ENCODE results near the gene FFAR4. TPM values are rescaled to one million over a fixed set of nuclear protein-coding genes. Genes with fewer than 3 reads are reported as not detected.

Gene FFAR4
- total and polyA plus RNA-seq, 2 of the 8 experiments (the other 6 are each of a cell fraction or from before 2014, with no cell fraction given), result not detected

GRCh38 chr10:93628858-93629257 is 62.4 kb downstream of the FFAR4 start:
- H3K9me3 ChIP-seq (ENCODE audit: insufficient read depth in 2 of 2, low read depth in 1 of 2, low read length in 1 of 2), result no peaks in the 10 kb centered on the region
- H3K4me2 ChIP-seq (ENCODE audit: insufficient read depth in 1 of 2, low read depth in 2 of 2, low read length in 2 of 2), result no peak overlapping the region
- no peak overlapping the region for H2BK120ac ChIP-seq (replicated peaks; ENCODE audit: low read depth, low read length)
- no peak overlapping the region for H2BK20ac ChIP-seq (ENCODE audit: low read length)
- TF ChIP-seq SAP30 (IDR thresholded peaks at IDR 0.05; ENCODE audit: insufficient read depth, insufficient replicate concordance, low read length), result no peak
- TF ChIP-seq YY1 (IDR thresholded peaks at IDR 0.05; ENCODE audit: low read depth, low read length), result 0 out of 2 replicates have a peak, but pooled peaks have one; percentile 32
- no peak overlapping the region for H2BK15ac ChIP-seq (ENCODE audit: low read length)
- no peak overlapping the region for H3K14ac ChIP-seq (ENCODE audit: insufficient read length)
- no peaks in the 10 kb centered on the region for H4K20me1 ChIP-seq (replicated peaks in 1 of 2; ENCODE audit: control insufficient read depth in 1 of 2, insufficient read depth in 2 of 2, low read length in 2 of 2)
- no peak overlapping the region for H3K56ac ChIP-seq (replicated peaks; ENCODE audit: insufficient read length, low read depth, low read length)
- H4K8ac ChIP-seq (ENCODE audit: extremely low read depth, insufficient read depth, low read length), result no peak overlapping the region
- no peaks in the 10 kb centered on the region for H3K27me3 ChIP-seq (replicated peaks in 1 of 4; ENCODE audit: control insufficient read depth in 3 of 4, extremely low read depth in 1 of 4, insufficient read depth in 3 of 4, low read length in 3 of 4)
- no peak overlapping the region for H4K91ac ChIP-seq (replicated peaks; ENCODE audit: insufficient read length, low read length)
- H3K9ac ChIP-seq (replicated peaks in 1 of 4; ENCODE audit: extremely low read depth in 1 of 4, low read depth in 3 of 4, low read length in 3 of 4), result no peak overlapping the region
- H2AK5ac ChIP-seq (ENCODE audit: low read depth, low read length), result no peak overlapping the region
- peak overlapping the region; percentile 34; the same call in 1 of the 2 replicates for H2AFZ ChIP-seq (ENCODE audit: low read length)
- H3K4me1 ChIP-seq (replicated peaks in 1 of 4; ENCODE audit: control insufficient read depth in 3 of 4, insufficient read depth in 4 of 4, low read length in 3 of 4), result peaks cover 0 to 2% (median 0%) of the 10 kb centered on the region in 4 experiments; a peak in 1 of 7 replicates
- no peak overlapping the region for H4K5ac ChIP-seq (ENCODE audit: insufficient read length, low read depth, low read length)
- no peak overlapping the region for H3K23ac ChIP-seq (ENCODE audit: insufficient read length)
- no peak overlapping the region for H3K4ac ChIP-seq (replicated peaks; ENCODE audit: insufficient read length, low read depth, low read length)
- POLR2A ChIA-PET (ENCODE audit: partially characterized antibody), result no interaction called here
- whole genome bisulfite sequencing, 2 experiments (ENCODE audit: extremely low coverage in 1 of 2, insufficient coverage in 1 of 2, insufficient read length in 1 of 2, insufficient replicate concordance in 2 of 2, low coverage in 1 of 2, low lambda C conversion rate in 2 of 2, missing lambda C conversion rate in 1 of 2), result 72% methylated on average over 4 of the region's 4 CpGs; no CpG with 5 or more reads in 1 of the 2 experiments
- FAIRE-seq (no peak), DNase-seq (ENCODE audit: low read depth in 1 of 2, low spot score in 2 of 2) (no peak)
- no peaks in the 10 kb centered on the region for H3K23me2 ChIP-seq (ENCODE audit: low read depth, low read length)
- no peak overlapping the region for H2BK12ac ChIP-seq (ENCODE audit: low read depth, low read length)
- no peak overlapping the region; the same call in 1 of the 2 replicates for H3K27ac ChIP-seq (ENCODE audit: low read depth, low read length)
- H2BK5ac ChIP-seq (ENCODE audit: low read depth, low read length), result no peak overlapping the region
- no peaks in the 10 kb centered on the region for H3K79me1 ChIP-seq (ENCODE audit: low read depth, low read length)
- no peaks in the 10 kb centered on the region for H3K36me3 ChIP-seq (ENCODE audit: control insufficient read depth in 2 of 4, insufficient read depth in 4 of 4, low read length in 3 of 4)
- no peak overlapping the region for H3K4me3 ChIP-seq (ENCODE audit: extremely low read depth in 1 of 4, insufficient read depth in 2 of 4, low read depth in 3 of 4, low read length in 4 of 4)
- no peaks in the 10 kb centered on the region for H3K79me2 ChIP-seq (ENCODE audit: control insufficient read depth in 1 of 2, insufficient read depth in 2 of 2, low read length in 2 of 2)
- H3K18ac ChIP-seq (ENCODE audit: extremely low read depth, low read length), result no peak overlapping the region
- CTCF ChIA-PET (ENCODE audit: partially characterized antibody), result interaction anchor here (1.2 kb wide), 1 partner anchor 8 kb away, joined by 3 read pairs; no protein-coding TSS in a partner anchor

Measured in H1 (cell line).